Stimulated activated CD8-positive, alpha-beta memory T cell treated with anti-CD3 and anti-CD28 coated beads, Interleukin-4, amount 100 ng/mL, for 48 hours (primary cell): ENCODE measurements around the gene PTPRCAP.
A peak's percentile ranks its signal among the peaks of the same experiment; 100 is the strongest.

Experiments used
- DNase-seq: peaks from one replicate; pipeline ENCODE4 v3.0.0-alpha.2; 2020

The PTPRCAP gene

DNA sequence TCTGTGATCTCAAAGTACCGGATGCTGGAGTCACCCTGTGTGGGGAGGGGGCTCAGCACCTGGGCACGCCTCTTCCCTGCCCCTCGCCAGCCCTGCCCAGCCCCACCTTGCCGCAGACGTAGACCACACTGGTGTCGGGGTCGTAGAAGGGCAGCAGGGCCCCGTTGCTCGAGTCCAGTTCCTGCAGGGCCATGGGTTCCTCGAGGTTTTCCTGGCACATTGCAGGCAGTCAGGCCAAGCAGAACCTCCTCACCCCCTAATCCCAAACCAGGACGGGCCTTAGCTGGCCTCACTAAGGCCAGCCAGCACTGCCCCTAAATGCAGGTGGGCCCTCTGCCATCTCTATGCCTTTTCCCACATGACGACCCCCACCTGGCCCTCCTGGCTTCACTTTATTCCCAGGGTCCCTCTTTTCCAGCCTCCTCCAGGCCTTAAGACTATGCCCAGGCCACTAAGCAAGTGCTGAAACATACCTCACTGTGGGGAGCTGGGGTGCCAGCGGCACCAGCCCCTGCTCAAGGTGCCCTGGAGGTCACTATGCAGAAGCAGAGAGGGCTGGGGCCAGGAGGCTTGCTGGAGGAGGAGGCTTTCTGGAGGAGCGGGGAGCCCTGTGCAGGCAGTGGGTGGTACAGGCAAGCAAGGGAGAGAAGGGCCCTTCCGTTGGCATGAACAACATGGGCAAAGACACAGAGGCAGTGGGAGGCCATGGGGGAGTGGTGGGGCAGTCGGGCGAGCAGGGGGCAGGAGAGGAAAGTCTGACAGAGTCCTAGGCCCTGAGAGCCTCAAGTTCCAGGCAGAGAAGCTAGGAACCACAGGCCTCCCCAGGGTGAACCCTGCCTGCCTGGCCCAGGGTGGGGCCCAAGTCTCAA, 3.0 kb upstream of the PTPRCAP start:
- DNase-seq, result no peak

DNA sequence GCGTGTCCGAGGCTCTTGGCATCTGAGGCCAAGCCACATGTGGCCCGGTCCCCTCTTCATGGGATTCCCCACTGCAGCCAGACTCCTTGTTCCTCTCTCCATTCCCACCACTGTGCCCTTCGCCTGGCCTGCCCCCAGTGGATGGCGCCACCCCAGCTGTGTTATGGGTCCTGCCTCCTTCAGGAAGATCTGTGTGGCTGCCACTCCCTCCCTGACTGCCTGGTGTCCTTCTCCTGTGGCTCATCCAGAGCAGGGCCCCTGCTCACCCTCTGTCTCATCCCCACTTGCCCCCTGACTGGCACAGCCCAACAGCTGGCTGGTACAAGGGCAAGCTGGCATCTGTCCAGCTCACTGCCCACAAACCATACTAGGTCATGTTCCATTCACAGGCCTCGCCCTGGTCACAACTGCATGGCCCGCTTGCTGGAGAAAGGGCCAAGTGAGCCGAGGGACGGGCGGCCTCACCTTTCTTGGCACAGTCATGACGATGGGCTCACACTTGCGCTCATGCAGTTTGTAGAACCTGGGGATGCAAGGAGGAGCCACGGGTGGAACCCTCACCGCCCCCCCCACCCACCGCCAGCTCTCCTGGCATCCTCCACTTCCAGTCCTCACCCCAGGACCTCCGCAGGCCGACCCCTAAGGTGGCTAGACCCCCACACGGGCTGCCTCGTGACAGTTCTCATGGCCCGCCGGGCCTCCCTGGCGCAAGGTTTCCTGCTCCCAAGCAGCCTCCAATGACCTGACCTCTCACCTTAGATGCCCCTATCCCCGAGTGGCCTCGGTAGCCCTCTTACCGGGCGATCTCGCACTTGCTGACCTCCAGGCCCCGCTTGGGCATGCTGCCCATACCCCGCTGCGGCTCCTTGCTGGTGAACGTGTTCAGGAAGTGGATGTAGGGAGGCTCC, 2.1 kb upstream of the PTPRCAP start:
- peak; percentile 67 for DNase-seq

DNA sequence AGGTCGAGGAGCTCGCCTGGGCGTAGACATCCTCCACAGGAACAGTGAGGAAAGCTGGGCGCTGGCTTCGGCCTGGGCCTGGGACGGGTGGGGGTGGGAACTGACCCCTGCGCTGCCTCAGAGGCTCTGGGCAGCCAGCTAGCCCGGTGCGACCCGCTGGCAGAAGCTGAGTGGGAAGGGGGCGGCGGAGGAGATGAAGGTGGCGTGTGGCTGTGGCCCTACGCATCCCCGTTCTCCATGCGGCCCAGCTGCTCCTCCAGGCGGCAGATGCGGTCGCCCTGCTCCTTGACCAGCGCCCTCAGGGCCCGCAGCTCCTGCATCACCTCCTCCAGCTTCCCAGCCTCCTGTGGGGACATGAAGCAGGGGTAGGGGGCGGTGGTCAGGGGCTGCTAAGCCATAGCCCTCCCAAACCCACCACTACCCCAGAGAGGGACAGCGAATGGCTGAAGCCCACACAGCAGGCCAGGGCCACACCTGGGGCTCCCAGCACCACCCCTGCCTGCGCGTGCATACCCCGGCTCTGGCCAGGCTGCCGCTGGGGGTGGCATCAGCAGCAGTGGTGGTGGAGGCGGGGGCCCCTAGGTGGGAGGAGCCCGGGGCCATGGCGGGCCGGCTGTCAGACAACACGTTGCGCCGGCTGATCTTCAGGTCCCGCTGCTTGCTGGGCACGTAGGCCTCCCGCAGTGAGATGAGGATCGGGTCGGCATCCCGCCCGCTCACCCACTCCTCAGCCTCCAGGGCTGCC, 848 bp upstream of the PTPRCAP start:
- DNase-seq, result peak; percentile 88

DNA sequence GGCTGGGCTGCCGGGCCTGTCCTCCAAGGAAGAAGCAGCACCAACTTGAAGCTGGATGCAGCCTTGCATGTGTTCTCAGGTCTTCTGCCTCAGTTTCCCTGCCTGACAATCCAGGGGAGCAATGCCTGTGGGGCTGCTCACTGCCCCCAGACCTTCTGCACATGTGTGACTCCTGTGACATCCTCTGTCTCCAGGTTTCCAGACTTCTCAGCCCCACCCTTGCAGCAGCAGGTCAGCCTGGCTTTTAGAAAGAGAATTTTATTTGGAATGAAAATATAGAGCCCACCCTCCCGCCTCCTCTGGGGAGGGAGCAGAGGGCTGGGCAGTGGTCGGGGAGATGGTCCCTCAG, 301 bp upstream of the PTPRCAP start:
- no peak for DNase-seq

DNA sequence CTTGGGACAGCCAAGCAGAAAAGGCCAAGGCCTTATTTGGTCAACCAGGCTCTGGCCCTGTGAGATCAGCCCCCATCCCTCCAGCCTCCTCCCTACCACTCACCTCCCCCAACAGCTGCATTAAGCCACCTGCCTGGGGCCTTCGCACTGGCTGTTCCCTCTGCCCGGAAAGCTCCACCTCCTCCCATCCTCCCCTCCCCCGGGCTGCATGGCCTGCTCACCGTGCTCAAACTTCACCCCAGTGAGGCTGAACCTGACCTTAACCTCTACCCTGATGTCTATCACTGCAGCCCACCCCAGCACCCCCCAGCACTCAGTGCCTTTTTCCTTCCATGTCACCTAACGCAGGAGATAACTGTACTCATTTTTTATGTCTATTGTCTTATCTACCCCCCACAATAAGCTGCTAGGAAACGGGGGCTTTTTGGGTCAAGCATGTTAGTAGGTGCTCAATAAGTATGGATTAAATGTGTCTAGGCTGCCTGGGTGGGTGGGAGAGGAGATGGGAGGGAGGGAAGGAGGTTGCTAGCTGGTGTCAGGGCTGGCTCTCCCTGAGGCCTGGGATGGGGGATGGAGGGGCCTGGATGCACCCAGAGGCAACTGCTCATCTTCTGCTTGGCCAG, 912 bp downstream of the PTPRCAP start:
- peak; percentile 87 for DNase-seq

DNA sequence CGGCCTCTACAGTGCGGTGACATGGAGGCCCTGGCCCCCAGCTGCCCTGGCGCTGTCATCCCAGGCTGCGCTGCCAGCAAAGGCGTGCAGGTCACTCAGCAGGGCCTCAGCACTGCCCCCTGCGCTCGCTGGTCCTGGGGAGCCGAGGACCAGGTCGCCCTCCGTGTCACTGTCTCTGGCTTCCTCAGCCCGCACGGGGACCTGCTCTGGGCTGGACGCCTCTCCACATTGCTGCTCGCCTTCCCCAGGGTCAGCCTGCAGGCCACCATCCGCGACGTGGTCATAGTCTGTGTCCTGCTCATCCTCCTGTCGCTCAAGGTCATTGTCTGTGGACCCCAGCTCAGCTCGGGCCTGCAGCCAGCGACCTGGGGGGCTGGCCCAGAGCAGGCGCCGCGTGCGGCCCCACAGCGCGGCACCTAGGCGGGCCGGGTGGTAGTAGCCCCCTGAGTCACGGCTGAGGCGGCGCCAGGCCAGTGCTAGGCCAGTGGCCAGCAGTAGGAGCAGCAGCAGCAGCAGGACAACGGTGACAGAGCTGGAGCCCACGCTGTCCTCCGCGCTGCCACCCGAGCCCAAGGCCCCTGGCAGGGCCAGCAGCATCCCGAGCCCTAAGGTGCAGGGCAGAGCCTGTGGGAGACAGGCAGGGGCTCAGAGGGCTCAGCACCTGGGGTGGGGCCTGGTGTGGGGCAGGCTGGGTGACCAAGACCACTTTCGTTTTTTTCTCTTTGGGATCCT, 1.6 kb downstream of the PTPRCAP start:
- no peak for DNase-seq

DNA sequence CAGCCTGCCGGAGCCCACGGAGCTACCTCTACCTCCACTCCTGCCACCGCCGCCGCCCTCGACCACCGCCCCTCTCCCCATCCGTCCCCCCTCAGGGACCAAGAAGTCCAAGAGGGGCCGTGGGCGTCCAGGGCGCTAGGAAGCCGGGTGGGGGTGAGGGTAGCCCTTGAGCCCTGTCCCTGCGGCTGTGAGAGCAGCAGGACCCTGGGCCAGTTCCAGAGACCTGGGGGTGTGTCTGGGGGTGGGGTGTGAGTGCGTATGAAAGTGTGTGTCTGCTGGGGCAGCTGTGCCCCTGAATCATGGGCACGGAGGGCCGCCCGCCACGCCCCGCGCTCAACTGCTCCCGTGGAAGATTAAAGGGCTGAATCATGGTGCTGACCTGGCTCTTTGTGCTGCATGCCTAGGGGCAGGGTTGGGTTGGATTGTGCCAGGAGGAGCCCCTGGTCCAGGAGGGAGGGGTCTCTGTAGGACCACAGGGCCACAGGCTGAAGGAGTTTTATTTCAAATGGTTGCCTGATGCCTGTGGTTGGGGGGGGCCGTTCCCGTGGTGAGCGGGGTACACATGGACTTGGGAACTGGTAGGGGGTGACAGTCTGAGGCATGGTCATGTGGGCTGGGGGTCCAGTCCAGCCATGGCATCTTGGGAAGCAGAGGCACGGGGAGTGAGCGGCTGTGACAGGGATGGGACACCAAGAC, 2.3 kb downstream of the PTPRCAP start:
- peak; percentile 68 for DNase-seq

DNA sequence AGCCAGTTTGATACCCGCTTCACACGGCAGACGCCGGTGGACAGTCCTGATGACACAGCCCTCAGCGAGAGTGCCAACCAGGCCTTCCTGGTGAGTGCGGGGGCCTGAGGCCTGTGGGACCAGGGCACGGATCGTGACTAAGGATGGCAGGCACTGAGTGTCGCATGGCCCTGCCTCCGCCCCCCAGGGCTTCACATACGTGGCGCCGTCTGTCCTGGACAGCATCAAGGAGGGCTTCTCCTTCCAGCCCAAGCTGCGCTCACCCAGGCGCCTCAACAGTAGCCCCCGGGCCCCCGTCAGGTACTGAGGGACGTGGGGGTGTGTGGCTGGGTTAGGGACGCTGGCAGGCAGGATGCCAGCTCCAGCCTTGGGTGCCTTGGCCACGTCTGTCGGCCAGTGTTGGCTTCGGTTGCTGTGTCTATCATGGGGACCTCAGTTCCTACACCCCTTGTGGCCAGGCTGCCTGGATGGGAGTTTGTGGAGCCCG, 3.0 kb downstream of the PTPRCAP start:
- peak; percentile 66 for DNase-seq

DNA sequence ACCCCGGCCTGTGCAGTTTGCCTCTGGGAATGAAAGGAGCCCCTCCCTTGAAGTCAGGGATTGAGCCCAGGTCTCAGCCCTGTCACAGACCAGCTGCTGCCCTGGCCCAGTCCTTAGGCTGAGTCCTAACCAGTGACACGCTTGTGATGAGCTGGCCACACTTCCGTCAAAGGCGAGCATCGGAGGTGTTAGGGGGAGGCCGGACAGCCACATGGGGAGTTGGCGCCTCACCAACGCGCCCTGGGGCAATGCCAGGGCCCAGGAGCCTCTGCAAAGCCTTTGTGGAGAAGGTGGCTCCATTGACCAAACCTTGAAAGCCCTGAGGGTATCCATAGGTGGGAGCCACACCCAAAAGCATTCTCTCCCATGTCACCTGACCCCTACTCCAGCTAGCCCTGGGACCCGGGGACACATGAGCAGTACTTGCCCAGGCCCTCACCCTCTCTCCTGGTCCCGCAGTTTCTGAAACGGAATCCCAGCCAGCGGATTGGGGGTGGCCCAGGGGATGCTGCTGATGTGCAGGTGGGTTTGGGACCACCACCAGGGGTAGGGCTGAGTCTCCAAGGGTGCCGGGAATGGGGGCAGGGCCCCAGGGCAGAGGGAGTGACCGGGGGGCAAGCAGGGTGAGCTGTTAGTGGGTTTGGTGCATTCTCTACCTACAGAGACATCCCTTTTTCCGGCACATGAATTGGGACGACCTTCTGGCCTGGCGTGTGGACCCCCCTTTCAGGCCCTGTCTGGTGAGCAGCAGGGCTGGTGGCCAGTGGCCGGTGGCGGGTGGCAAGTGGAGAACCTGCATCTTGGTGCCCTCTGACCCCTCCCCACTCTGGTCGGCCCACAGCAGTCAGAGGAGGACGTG, 3.7 kb downstream of the PTPRCAP start:
- DNase-seq, result peak; percentile 54

DNA sequence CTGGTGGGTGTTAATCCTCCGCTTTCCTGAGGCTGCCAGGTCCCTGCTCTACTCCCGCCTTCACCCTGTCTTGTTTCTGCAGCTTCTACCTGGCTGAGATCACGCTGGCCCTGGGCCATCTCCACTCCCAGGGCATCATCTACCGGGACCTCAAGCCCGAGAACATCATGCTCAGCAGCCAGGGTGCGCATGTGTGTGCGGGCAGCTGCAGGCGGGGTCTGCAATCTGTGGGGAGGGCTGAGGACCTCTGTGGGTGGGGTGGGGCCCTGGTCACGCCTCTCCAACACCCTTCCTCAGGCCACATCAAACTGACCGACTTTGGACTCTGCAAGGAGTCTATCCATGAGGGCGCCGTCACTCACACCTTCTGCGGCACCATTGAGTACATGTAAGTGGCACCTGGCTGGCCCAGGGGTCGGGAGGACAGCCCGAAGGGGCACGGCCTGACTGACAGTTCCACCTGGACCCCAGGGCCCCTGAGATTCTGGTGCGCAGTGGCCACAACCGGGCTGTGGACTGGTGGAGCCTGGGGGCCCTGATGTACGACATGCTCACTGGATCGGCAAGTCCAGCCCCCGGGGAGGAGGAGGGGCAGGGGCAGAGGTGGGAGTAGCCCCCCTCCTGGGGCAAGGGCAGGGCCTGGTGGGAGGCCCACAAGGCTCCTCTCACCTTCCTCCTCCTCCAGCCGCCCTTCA, 4.7 kb downstream of the PTPRCAP start:
- DNase-seq, result no peak

DNA sequence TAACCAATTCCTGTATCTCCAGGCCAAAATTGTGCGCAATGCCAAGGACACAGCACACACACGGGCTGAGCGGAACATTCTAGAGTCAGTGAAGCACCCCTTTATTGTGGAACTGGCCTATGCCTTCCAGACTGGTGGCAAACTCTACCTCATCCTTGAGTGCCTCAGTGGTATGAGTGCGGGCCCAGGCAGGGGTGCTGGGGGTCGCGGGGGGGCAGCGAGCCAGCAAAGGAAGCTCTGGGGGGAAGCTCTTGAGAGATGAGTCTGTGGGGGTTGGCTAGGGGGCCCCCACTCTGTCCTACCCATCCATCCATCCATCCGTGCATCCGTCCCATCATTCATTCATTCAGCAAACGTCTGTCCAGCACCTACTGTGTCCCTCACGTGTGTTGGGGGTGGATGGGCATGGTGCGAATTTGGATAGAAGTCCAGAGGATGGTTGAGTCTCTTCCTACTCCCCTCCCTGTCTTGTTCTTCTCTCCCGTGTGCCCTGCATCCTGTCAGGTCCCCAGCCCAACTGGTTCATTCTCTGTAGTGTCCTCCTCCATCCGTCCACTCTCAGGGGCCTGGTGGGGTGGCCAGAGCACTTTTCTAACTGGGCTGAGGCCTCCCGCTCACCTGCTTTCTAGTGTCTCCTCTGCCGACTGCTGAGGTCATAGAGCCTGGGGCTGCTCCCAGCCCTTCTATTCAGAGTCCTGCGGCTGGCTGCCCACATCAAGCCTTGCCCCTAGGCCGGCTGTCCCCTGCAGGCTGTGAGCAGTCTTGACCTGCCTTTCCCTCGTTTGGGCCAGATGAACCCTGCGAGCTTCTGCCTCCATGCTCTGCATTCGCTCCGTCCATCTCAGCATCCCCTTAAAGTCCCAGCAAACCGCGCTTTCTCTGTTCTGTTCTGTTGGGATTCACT, 5.9 kb downstream of the PTPRCAP start:
- no peak for DNase-seq

DNA sequence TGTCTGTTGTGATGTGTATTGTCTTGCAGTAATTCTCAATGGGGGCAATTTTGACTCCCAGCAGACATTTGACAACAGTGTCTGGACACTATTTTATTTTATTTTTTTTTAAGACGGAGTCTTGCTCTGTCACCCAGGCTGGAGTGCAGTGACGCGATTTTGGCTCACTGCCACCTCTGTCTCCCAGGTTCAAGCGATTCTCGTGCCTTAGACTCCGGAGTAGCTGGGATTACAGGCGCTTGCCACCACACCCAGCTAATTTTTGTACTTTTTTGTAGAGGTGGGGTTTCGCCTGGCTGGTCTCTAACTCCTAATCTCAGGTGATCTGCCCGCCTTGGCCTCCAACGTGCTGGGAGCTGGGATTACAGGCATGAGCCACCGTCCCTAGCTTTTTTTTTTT, 7.8 kb downstream of the PTPRCAP start:
- DNase-seq, result no peak

DNA sequence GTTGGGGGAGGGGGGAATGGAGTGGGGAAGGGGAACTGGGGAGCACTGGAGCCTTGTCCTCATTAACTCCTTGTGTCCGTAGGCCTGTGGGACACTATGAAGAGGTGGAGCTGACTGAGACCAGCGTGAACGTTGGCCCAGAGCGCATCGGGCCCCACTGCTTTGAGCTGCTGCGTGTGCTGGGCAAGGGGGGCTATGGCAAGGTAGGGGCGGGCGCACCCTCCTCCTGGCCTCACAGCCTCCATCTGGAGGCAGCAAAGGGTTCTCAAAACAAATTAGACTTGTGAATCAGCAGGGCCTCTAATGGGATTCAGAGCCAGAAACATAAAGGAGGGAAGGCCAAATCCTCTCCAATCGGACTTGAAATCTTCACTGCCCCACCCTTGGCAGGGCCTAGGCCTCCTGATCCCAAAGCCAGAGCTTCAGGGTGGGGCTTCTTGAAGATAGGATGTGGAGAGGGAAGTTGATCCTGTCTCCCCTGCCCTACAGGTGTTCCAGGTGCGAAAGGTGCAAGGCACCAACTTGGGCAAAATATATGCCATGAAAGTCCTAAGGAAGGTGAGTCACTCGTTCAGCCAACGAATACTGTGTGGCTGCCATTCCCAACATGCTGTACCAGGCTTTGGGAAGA, 8.3 kb downstream of the PTPRCAP start:
- DNase-seq, result no peak

DNA sequence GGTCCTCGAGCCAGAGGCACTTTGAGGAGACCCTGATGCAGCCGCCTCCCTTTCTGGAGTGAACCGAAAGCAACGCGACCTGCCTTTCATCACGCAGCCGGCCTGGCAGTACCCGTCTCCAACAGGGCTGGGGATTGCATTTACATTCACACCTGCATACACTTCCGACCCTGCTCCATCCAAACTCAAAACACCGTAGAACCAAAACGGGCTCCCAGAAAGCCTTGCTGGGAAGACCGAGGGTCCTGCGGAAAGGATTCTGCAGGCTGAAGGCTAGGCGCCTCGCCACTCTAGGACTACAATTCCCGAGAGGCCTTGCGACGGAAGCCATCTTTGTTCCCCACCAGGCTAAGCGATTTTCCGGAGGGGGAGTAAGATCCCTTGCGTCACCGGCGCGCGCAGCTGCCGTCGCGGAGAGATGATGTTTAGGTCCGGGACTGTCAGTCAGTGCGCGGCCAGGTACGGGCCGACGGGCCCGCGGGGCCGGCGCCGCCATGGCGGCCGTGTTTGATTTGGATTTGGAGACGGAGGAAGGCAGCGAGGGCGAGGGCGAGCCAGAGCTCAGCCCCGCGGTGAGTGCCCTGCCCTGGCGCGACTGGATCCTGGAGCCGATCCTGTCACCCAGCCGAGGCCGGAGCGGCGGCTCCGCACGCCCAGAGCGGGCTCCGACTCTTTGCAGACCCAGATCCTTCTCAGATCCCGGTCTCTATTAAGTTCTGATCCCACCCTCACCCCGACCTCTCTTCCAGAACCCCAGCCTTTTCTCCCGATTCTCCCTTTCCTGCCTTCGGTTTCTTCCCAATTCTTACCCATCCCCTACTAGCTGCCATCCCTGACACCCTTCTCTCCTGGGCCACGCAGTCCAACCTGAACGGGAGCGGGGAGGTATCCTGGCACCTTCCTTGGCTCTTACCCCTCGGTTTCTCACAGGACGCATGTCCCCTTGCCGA, 9.2 kb downstream of the PTPRCAP start, which contains the start of gene RPS6KB2:
Gene RPS6KB2, plus strand, starts transcription at position 443 of the 950 bp plus-strand sequence. Its CDS starts 52 bp downstream, at position 495.
- peak; percentile 100 for DNase-seq

DNA sequence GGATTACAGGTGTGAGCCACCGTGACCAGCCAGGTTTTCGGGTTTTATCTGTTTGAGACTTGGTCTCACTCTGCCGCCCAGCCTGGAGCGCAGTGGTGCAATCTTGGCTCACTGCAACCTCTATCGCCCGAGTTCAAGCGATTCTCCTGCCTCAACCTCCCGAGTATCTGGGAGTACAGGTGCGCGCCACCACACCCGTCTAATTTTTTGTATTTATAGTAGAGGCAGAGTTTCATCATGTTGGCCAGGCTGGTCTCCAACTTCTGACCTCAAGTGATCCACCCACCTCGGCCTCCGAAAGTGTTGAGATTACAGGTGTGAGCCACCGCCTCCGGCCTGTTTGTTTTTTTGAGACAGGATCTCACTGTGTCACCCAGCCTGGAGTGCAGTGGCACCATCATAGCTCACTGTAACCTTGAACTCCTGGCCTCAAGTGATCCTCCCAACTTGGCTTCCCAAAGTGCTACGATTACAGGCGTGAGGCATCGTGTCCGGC, 10.1 kb downstream of the PTPRCAP start:
- peak; percentile 51 for DNase-seq

DNA sequence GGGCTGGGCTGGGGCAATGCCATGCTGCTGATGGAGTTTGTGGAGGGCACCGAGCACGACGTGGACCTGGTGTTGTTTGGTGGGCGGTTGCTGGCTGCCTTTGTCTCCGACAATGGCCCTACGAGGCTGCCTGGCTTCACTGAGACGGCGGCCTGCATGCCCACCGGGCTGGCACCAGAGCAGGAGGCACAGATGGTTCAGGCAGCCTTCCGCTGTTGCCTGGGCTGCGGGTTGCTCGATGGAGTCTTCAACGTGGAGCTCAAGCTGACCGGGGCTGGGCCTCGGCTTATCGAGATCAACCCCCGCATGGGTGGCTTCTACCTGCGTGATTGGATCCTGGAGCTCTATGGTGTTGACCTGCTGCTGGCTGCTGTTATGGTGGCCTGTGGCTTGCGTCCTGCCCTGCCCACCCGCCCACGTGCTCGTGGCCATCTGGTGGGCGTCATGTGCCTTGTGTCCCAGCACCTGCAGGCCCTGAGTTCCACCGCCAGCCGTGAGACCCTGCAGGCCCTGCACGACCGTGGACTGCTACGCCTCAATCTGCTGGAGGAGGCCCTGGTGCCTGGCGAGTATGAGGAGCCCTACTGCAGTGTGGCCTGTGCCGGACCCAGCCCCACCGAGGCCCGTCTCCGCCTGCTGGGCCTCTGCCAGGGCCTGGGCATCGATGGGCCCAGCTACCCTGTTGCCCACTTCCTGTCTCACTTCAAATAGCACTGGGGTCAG, 13.4 kb downstream of the PTPRCAP start:
- DNase-seq, result no peak
